NCI-H1105 treated with DMSO at 0.1 percent for 48 hours (cell line): Measurements from ENCODE around the gene C2orf80.
"Not testable (repeated sequence)": the region's sequence is repeated elsewhere in the genome, so short reads cannot be mapped to it uniquely, and the experiment has no call there.

Source experiments
- DNase-seq: peaks from one replicate; lab custom pipeline; 2025; lab: John Stamatoyannopoulos, UW

Gene C2orf80

GRCh38 chr2:208189810-208190503 is at the start of gene C2orf80:
Gene C2orf80 (minus strand): TSS chr2:208190030. CDS start chr2:208186986, 3,044 bp downstream.
- DNase-seq, result no peak

DNA sequence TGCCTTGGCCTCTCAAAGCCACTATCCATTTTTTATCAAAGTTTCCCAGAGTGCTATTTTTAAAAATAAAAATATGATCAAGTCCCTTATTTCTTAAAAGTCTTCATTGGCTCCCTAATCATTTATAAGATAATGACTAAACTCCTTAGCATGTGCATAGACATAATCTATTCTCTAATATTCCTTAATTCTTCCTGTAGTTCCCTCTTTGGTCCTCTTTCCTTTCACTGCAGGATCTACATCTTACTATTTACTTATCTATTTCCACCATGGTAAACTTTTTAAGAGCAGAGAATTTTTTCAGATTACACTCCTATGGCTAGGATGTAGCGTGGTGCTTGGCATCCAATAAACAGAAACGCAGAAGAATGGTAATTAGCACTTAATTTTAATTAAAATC is 46.0 kb upstream of the C2orf80 start:
- no peak for DNase-seq

GRCh38 chr2:208234786-208235185 is 45.0 kb upstream of the C2orf80 start:
- DNase-seq, result no peak

GRCh38 chr2:208228476-208228875 is 38.6 kb upstream of the C2orf80 start:
- no peak for DNase-seq

GRCh38 chr2:208227581-208228232 is 37.9 kb upstream of the C2orf80 start:
- no peak for DNase-seq

- DNase-seq, result no peak
Measured at GRCh38 chr2:208224802-208225201, 35.0 kb upstream of the C2orf80 start.

- DNase-seq, result no peak
Measured at GRCh38 chr2:208222351-208222750, 32.5 kb upstream of the C2orf80 start.

GRCh38 chr2:208221873-208222272 is 32.0 kb upstream of the C2orf80 start:
- DNase-seq, result not testable (repeated sequence)

GRCh38 chr2:208210688-208211451 is 21.0 kb upstream of the C2orf80 start:
- DNase-seq, result no peak

GRCh38 chr2:208208335-208209085 is 18.7 kb upstream of the C2orf80 start:
- no peak for DNase-seq

GRCh38 chr2:208207769-208208168 is 17.9 kb upstream of the C2orf80 start:
- DNase-seq, result no peak

DNA sequence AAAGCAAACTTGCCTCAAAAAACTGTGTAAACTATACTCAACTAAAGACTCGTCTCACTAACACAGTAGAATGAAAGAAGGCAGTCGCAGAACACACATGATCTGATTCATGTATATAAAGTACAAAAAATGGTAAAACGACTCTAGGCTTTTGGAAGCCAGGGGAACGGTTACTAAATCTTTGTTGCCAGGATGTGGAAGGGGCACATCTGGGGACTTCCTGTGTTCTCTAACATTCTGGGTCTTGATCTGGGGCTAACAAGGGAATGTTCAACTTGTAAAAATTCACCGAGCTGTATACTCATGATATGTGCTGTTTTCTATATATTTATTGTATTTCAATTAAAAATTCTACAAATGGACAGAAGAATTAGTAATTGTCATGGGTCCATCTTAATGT is 14.3 kb upstream of the C2orf80 start:
- DNase-seq, result no peak

GRCh38 chr2:208195531-208195930 is 5.7 kb upstream of the C2orf80 start:
- DNase-seq, result no peak

GRCh38 chr2:208192611-208193236 is 2.9 kb upstream of the C2orf80 start:
- no peak for DNase-seq

DNA sequence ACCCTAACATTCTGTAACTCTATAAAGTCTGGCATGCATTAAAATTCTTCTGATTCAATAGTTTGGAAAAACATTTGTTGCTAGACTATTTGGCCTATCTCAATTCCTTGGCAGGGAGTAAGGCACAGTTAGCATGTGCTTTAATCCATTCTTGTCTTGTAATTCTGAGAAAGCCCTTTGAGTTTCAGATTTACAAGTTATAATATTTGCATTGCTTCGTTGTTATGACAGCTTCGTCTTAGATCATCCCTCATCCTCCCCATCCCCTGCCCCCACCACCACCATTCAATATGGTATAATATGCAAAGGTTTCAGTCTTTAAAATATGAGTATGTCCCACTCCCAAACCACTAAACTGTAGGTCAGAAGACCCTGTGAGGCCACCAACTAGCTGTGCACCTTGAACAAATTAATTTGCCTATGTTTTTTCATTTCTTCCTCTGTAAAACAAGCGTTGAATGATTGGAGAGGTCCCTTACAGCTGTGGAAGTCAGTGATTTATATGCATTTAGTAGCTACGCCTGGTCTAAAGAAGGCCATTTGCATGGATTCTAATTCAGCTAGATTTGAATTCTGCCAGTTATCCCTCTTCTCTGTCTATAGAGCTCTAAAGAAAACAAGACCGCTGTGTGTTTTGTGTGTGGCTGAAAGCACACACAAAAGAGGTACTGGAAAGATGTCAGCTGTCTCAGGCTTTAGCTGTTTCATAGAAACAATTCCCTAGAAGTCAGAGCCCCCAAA is 591 bp downstream of the C2orf80 start:
- no peak for DNase-seq

DNA sequence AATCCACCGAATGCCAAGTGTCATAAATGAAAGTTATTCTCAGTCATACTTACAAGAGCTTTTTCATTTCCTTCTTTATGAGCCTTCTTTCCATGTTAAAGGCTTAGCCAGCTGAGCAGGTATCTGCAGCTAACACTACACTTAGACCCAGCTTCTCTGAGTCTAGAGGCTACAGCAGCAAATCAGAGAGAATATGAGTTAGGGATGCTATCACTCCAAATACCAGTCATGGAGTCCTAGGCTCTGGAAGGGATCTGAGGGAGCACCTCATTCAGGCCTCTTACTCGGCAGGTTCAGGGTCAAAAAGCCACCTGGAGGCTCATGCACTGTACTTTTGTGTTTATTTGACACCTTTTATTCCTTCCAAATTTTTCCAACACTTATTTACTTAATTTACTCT is 2.9 kb downstream of the C2orf80 start:
- DNase-seq, result no peak

DNA sequence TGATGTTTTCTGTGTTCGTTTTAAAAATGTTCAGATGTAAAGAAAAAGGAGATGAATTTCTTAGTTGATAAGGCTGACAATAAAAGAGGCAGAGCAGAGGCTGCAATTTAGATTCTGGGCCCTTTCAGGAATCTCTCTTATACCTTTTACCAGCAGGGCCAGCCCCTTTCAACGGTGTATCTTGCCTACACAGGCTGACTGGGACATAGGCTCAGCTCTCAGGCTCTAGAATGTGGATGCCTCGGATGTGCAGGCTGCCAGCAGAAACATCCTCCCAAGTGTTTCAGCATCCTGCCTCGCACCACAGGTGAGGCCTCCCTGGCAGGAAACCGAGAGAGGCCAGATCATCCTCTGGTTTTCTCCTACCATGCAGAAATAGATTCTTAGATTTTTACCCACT is 3.4 kb downstream of the C2orf80 start:
- no peak for DNase-seq

DNA sequence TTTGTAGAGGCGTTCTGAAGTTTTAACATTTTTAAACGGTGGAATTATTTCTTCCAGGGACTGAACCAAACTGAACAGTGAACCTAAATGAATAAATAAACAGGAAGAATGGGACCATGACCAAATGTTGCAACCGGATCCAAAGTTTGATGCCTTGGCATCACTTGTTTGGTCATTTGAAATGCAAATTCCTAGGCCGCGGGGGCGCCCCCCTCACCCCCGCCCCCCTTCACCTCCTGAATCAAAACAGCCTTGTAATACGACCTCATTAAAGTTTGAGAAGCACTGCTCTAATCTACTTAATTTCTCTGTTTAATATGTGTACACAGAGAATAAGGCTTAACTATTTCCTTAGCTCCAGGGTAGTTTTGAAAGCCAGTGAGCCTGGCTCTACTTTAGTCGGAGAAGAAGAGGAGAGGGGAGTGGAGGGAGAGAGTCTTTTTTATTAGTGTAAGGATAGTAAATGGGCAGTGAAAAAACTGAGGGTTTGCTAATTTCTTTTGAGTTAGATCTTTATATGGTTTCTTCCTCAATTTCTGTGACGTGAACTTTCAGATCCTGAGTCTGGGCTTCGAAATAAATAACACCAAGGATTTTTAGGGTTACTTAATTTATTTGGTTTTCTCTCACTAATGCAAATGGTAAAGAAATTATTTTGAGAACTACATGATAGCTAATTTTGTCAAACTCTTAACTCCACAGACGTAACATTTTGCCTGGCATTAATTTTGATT is 5.7 kb downstream of the C2orf80 start:
- DNase-seq, result no peak

- DNase-seq, result no peak
Measured at GRCh38 chr2:208183526-208183925, 6.3 kb downstream of the C2orf80 start.

GRCh38 chr2:208182835-208183234 is 7.0 kb downstream of the C2orf80 start:
- no peak for DNase-seq
